Heart right ventricle (tissue), 16 donors: Measurements from ENCODE around the gene HOXB4. TPM values are rescaled to one million over a fixed set of nuclear protein-coding genes. Genes with fewer than 3 reads are reported as not detected.

ENCODE experiments used
- ATAC-seq, 8 donors: fragments of 200-7000 bp; cut with Tn5 transposase; one replicate each; pipeline ENCODE4 v1.9.1; 2020; ENCODE audit warnings: mild to moderate bottlenecking in 8 of 8, moderate library complexity in 8 of 8, moderate number of reproducible peaks in 1 of 8
- DNase-seq, 2 donors: peaks; one replicate each; pipeline ENCODE4 v3.0.0-alpha.2; 2020
- H3K27ac ChIP-seq, 10 donors: fragments of 200-600 bp; sonication (generic) in 2 of 10; one replicate each; pipeline versions ENCODE4 v1.5.0 to v1.8.0; 2020 to 2022; ENCODE audit warnings: mild to moderate bottlenecking in 3 of 10
- H3K27me3 ChIP-seq, 7 donors: fragments of 200-600 bp; one replicate each; pipeline ENCODE4 v1.8.0; 2021 to 2022; ENCODE audit warnings: mild to moderate bottlenecking in 2 of 7
- H3K36me3 ChIP-seq, 9 donors: fragments of 200-600 bp; sonication (generic) in 1 of 9; one replicate each; pipeline versions ENCODE4 v1.5.0 to v1.8.0; 2020 to 2022; ENCODE audit warnings: mild to moderate bottlenecking in 2 of 9
- H3K4me1 ChIP-seq, 9 donors: fragments of 200-600 bp; sonication (generic) in 1 of 9; one replicate each; pipeline versions ENCODE4 v1.5.0 to v1.8.0; 2020 to 2022; ENCODE audit warnings: mild to moderate bottlenecking in 4 of 9
- H3K4me3 ChIP-seq, 10 donors: fragments of 200-600 bp; sonication (generic) in 2 of 10; one replicate each; pipeline versions ENCODE4 v1.5.0 to v1.8.0; 2020 to 2022; ENCODE audit warnings: mild to moderate bottlenecking in 7 of 10, moderate library complexity in 2 of 10
- H3K9me3 ChIP-seq, 11 donors: fragments of 200-600 bp in 10 of 11; sonication (generic) in 2 of 11; one replicate each; pipeline versions ENCODE4 v1.5.0 to v1.8.0; 2013 to 2022; ENCODE audit warnings: mild to moderate bottlenecking in 2 of 11, control low read depth in 1 of 11, moderate library complexity in 1 of 11
- CTCF ChIP-seq, 9 donors: fragments of 200-600 bp; sonication (generic) in 2 of 9; IDR thresholded peaks; one replicate each; pipeline versions ENCODE4 v1.5.0 to v1.8.0; 2021 to 2022; ENCODE audit warnings: antibody characterized with exemption in 9 of 9, mild to moderate bottlenecking in 5 of 9, moderate library complexity in 1 of 9
- WGBS, 2 donors: extraction: QIAGEN DNeasy Blood & Tissue Kit; methylation state at CpG; one replicate each; pipeline ENCODE4 v1.1.7; 2013; ENCODE audit warnings: inconsistent platforms in 1 of 2; 5-methylcytosine and 5-hydroxymethylcytosine counted together
- intact Hi-C, 10 donors: fragments of 100-400 bp; cut with DNase I; formaldehyde crosslinking; loops; one replicate each; pipeline versions ENCODE4 v1.11.1 to v1.14.2; 2022
- polyA plus RNA-seq, 2 donors: library from polyadenylated mRNA; stranded (reverse); fragments of 200-250 nt; gene quantifications; one replicate each; pipeline ENCODE4 v1.2.3, GENCODE V29; 2013
- total RNA-seq, 10 donors: library from RNA; stranded (reverse); fragmentation: NEBNext Ultra II Directional in 3 of 10; extraction: Animal tissue kit (Norgen Biotek cat#: 25700) in 3 of 10; gene quantifications; one replicate each; pipeline versions ENCODE4 v1.2.1 to v1.2.4, GENCODE V29; 2021 to 2023
- donor health status: Arrhythmogenic right ventricular cardiomyopathy.
- donor health status: ischemic (EF 13 %, LVEDD 7.1; RV severe dilation, severe dysfunction).
- donor health status: healthy with polysubstance abuse.
- donor health status: DM: no; HTN: yes; CAD: no.
- donor health status: DM: no; HTN: no; CAD: no.
- donor health status: ischemic (EF 25% LVEDD 6.9; RV normal size, moderate dysfunction).
- donor health status: ischemic (EF 25% LVEDD 5.7; RV mildly dilated, moderate dysfunction).
- donor health status: healthy.
- donor health status: DM: yes; HTN: yes; CAD: no.
- donor health status: Ischemic cardiomyopathy.
- donor health status: ischemic (EF 35%, LVEDD 5.7; RV mildly dilated, moderate dysfunction).
- donor health status: nonischemic (EF 11% LVEDD 7.7; RV severe dilation, severe dysfunction).
- donor health status: DM: yes; HTN: yes; CAD: no.
- donor health status: PGD.
- donor health status: ischemic (EF 29% LVEDD 5.4; RV normal size, mild dysfunction).
- donor health status: nonischemic (EF 23%, LVEDD 6.1; RV moderate dilation, normal function).

The HOXB4 gene
- total and polyA plus RNA-seq, 12 donors, result 0.14 to 1.6 (median 0.32) TPM; not detected in 1

- peaks cover 77 to 100% (median 100%) of the 10 kb centered on the region in 7 donors for H3K27me3 ChIP-seq
- intact Hi-C loops, result loop anchor here in 9 of 10 donors (5.0 to 10.0 kb wide), 8 partner anchors 266 to 594 kb away; no protein-coding TSS in a partner anchor
- DNase-seq (peak; percentile 81 to 86), ATAC-seq (peak; percentile 81 to 95 (median 90))
- peaks cover 0 to 5% (median 0%) of the 10 kb centered on the region in 9 donors for H3K36me3 ChIP-seq
- 3% methylated on average over 25 of the region's 25 CpGs for WGBS, 2 donors
- peaks cover 0 to 36% (median 14%) of the 10 kb centered on the region in 9 donors for H3K4me1 ChIP-seq
- no peak overlapping the region for H3K4me3 ChIP-seq
- no peak overlapping the region for H3K27ac ChIP-seq
- TF ChIP-seq CTCF (IDR thresholded peaks at IDR 0.05), result peak; percentile 92 to 97 (median 97)
- H3K9me3 ChIP-seq, result no peaks in the 10 kb centered on the region
These were observed 40.2 kb upstream of the HOXB4 start for GRCh38 chr17:48618256-48618896.

GRCh38 chr17:48617471-48618255 is 39.5 kb upstream of the HOXB4 start:
- no peaks in the 10 kb centered on the region for H3K9me3 ChIP-seq
- intact Hi-C loops, result loop anchor here in 9 of 10 donors (5.0 to 10.0 kb wide), 8 partner anchors 265 to 593 kb away; no protein-coding TSS in a partner anchor
- H3K4me1 ChIP-seq, result peaks cover 1 to 41% (median 20%) of the 10 kb centered on the region in 9 donors
- no peak overlapping the region for H3K27ac ChIP-seq
- no peak for TF ChIP-seq CTCF (IDR thresholded peaks at IDR 0.05)
- H3K27me3 ChIP-seq, result peaks cover 78 to 100% (median 99%) of the 10 kb centered on the region in 7 donors
- no peak overlapping the region for H3K4me3 ChIP-seq
- peaks cover 0 to 5% (median 0%) of the 10 kb centered on the region in 9 donors for H3K36me3 ChIP-seq
- DNase-seq (no peak), ATAC-seq (no peak)
- 4 to 5% methylated on average over 43 of the region's 43 CpGs for WGBS, 2 donors

- peaks cover 84 to 100% (median 99%) of the 10 kb centered on the region in 7 donors for H3K27me3 ChIP-seq
- intact Hi-C loops, result loop anchor here in 9 of 10 donors (5.0 to 10.0 kb wide), 8 partner anchors 265 to 592 kb away; no protein-coding TSS in a partner anchor
These were observed 38.7 kb upstream of the HOXB4 start for GRCh38 chr17:48616717-48617470.

More at GRCh38 chr17:48616717-48617470, 38.7 kb upstream of the HOXB4 start:
- Histone ChIP-seq H3K4me1 (peaks cover 3 to 49% (median 24%) of the 10 kb centered on the region in 9 donors), H3K4me3 (no peak overlapping the region), H3K27ac (no peak overlapping the region), H3K36me3 (peaks cover 0 to 5% (median 0%) of the 10 kb centered on the region in 9 donors), H3K9me3 (no peaks in the 10 kb centered on the region)
- ATAC-seq (no peak), DNase-seq (no peak)
- 9 to 20% methylated on average over 15 of the region's 15 CpGs for WGBS, 2 donors
- no peak for TF ChIP-seq CTCF (IDR thresholded peaks at IDR 0.05)
